ENCODE data around the gene SLC39A10. TPM values are rescaled to one million over a fixed set of nuclear protein-coding genes. Genes with fewer than 3 reads are reported as not detected.

Gene SLC39A10
- total and polyA plus RNA-seq, 9 of the 15 experiments (the other 6 are each of a cell fraction or from before 2014, with no cell fraction given): 12.5 to 40.1 (median 23.1) TPM

DNA sequence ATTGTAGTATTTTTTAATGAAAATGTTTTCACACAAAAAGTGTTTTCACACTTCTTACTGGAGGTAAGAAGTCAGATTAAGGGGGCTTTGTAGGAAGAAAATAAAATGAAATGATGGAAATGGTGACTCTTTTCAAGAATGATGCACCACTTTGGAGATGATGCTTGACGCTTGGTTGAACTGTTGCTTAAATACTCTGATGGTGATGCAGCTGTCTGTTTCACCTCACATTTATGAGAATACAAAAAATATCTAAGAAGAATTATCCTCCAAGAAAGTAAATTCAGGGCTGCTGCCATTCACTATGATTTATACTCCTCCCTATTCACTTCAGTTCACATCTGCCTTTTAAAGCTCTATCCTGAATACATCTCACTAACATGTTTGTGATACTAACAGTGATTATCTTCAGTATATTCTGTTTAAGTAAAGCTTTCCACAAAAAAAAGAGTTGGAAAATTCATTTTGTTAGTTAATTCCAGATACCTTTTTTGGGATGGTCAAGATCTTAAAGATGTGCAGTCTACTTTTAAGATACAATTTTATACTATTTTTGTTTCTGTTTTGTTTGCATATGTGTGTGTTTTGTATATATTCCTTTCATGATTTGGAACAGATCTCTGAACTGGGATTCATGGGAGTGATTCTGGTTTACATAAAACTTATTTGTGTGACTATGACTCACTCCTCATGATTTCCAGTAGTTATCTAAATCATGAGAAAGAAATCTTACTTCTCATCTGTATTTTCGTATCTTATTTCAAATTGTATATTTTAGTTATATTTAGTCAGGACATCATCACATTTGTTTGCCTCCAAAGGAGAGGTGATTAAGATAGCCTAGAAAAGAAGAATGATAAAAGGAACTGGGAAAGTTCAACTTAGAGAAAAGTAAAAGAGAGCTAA, 53.1 kb downstream of the SLC39A10 start:
- intact Hi-C loops (cut with micrococcal nuclease) (no loop called here), in situ Hi-C loops (cut with MboI) (no loop called here)
- no peak for FAIRE-seq
- no peaks in the 10 kb centered on the region for H4K20me1 ChIP-seq (replicated peaks; ENCODE audit: control insufficient read depth, insufficient read depth, low read length)
- no peaks in the 10 kb centered on the region for H3K9me1 ChIP-seq (ENCODE audit: control insufficient read depth, insufficient read depth, low read length)
- no peak for ATAC-seq
- no peaks in the 10 kb centered on the region for H3K79me2 ChIP-seq (ENCODE audit: control insufficient read depth, insufficient read depth, low read length)
- POLR2A ChIA-PET: no interaction called here
- H3K27ac ChIP-seq (ENCODE audit: extremely low read depth, low read depth, low read length): no peak overlapping the region
- CTCF ChIA-PET (ENCODE audit: low intra/inter-chr PET ratio): no interaction called here
- H3K9ac ChIP-seq (ENCODE audit: insufficient read depth in 1 of 2, low read depth in 2 of 2, low read length in 2 of 2): no peak overlapping the region
- BruUV-seq (replicated peaks): no TSS peak
- H3K4me2 ChIP-seq (ENCODE audit: insufficient read depth, low read length): no peak overlapping the region
- H3K36me3 ChIP-seq (ENCODE audit: control insufficient read depth, insufficient read depth, low read length): peaks cover 15% of the 10 kb centered on the region; the same call in 1 of the 3 replicates
- TF ChIP-seq STAT5A (IDR thresholded peaks at IDR 0.05; ENCODE audit: borderline replicate concordance, low read length) (no peak), C11orf30 (IDR thresholded peaks at IDR 0.05; ENCODE audit: low read depth) (no peak), ZNF282 (CRISPR knock-in tag; IDR thresholded peaks at IDR 0.05) (no peak), FUS (optimal IDR thresholded peaks at IDR 0.05; ENCODE audit: low read depth, low read length) (no peak), POLR2B (IDR thresholded peaks at IDR 0.05; ENCODE audit: low read depth, partially characterized antibody) (no peak), STAG1 (CRISPR knock-in tag; IDR thresholded peaks at IDR 0.05; ENCODE audit: borderline replicate concordance) (no peak), PURB (CRISPR knock-in tag; IDR thresholded peaks at IDR 0.05; ENCODE audit: low read depth) (no peak), SAFB2 (IDR thresholded peaks at IDR 0.05; ENCODE audit: borderline replicate concordance, low read depth, low read length, severe bottlenecking) (no peak), MCM2 (IDR thresholded peaks at IDR 0.05; ENCODE audit: low read depth) (no peak), ERF (CRISPR knock-in tag; IDR thresholded peaks at IDR 0.05) (no peak), FOSL1 (tag; conservative IDR thresholded peaks at IDR 0.05) (no peak), ATF1 (CRISPR knock-in tag; IDR thresholded peaks at IDR 0.05) (no peak), ATF1 (tag; IDR thresholded peaks at IDR 0.05) (no peak), ZNF77 (CRISPR knock-in tag; IDR thresholded peaks at IDR 0.05) (no peak), HMG20A (CRISPR knock-in tag; conservative IDR thresholded peaks at IDR 0.05) (no peak)
- TF ChIP-seq, protein P1, sequence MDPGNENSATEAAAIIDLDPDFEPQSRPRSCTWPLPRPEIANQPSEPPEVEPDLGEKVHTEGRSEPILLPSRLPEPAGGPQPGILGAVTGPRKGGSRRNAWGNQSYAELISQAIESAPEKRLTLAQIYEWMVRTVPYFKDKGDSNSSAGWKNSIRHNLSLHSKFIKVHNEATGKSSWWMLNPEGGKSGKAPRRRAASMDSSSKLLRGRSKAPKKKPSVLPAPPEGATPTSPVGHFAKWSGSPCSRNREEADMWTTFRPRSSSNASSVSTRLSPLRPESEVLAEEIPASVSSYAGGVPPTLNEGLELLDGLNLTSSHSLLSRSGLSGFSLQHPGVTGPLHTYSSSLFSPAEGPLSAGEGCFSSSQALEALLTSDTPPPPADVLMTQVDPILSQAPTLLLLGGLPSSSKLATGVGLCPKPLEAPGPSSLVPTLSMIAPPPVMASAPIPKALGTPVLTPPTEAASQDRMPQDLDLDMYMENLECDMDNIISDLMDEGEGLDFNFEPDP (CRISPR knock-in tag; IDR thresholded peaks at IDR 0.05): no peak
- TF ChIP-seq, protein P2, sequence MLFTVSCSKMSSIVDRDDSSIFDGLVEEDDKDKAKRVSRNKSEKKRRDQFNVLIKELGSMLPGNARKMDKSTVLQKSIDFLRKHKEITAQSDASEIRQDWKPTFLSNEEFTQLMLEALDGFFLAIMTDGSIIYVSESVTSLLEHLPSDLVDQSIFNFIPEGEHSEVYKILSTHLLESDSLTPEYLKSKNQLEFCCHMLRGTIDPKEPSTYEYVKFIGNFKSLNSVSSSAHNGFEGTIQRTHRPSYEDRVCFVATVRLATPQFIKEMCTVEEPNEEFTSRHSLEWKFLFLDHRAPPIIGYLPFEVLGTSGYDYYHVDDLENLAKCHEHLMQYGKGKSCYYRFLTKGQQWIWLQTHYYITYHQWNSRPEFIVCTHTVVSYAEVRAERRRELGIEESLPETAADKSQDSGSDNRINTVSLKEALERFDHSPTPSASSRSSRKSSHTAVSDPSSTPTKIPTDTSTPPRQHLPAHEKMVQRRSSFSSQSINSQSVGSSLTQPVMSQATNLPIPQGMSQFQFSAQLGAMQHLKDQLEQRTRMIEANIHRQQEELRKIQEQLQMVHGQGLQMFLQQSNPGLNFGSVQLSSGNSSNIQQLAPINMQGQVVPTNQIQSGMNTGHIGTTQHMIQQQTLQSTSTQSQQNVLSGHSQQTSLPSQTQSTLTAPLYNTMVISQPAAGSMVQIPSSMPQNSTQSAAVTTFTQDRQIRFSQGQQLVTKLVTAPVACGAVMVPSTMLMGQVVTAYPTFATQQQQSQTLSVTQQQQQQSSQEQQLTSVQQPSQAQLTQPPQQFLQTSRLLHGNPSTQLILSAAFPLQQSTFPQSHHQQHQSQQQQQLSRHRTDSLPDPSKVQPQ (CRISPR knock-in tag; IDR thresholded peaks at IDR 0.05; ENCODE audit: borderline replicate concordance): no peak
- TF ChIP-seq, protein P3, sequence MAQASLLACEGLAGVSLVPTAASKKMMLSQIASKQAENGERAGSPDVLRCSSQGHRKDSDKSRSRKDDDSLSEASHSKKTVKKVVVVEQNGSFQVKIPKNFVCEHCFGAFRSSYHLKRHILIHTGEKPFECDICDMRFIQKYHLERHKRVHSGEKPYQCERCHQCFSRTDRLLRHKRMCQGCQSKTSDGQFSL (CRISPR knock-in tag; IDR thresholded peaks at IDR 0.05): no peak
- TF ChIP-seq, protein P3 (tag; IDR thresholded peaks at IDR 0.05): no peak
- H3K4me3 ChIP-seq: no peak overlapping the region
- no peaks in the 10 kb centered on the region for H3K4me1 ChIP-seq (replicated peaks in 1 of 2; ENCODE audit: control insufficient read depth in 2 of 2, insufficient read depth in 2 of 2, low read length in 2 of 2)
- H3K9me3 ChIP-seq (replicated peaks; ENCODE audit: control insufficient read depth, insufficient read depth, low read depth, low read length): no peaks in the 10 kb centered on the region
- H2AFZ ChIP-seq (ENCODE audit: low read depth, low read length): no peak overlapping the region
- DNase-seq (ENCODE audit: extremely low read depth in 1 of 4, low spot score in 3 of 4): no peak
- no peaks in the 10 kb centered on the region for H3K27me3 ChIP-seq (ENCODE audit: control insufficient read depth in 2 of 2, insufficient read depth in 2 of 2, low read length in 2 of 2)
- 73% methylated on average over 2 of the region's 2 CpGs for WGBS (ENCODE audit: insufficient coverage, low coverage, missing lambda C conversion rate)

Measured in K562 (cell line).